ENCODE data around the gene NTM.

DNA sequence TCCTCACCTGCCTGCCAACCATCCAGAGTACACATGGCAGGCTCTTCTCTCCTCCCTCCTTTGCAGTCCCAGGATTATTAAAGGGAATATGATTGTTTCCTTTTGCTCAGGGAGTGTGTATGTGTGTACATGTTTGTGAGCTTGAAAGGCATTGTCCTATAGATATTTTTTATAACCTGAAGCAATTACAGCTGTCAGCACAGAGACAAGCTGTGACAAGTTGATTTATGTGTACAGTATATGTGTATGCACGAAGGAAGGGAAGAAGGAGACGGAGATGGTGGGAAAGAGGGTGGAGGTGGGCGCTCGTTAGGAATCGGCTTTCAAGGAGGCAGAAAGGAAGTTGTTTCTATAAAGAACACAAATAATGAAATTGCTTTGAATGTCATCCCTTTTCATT lies 537.0 kb downstream of the NTM start:
- TF ChIP-seq, protein P1, sequence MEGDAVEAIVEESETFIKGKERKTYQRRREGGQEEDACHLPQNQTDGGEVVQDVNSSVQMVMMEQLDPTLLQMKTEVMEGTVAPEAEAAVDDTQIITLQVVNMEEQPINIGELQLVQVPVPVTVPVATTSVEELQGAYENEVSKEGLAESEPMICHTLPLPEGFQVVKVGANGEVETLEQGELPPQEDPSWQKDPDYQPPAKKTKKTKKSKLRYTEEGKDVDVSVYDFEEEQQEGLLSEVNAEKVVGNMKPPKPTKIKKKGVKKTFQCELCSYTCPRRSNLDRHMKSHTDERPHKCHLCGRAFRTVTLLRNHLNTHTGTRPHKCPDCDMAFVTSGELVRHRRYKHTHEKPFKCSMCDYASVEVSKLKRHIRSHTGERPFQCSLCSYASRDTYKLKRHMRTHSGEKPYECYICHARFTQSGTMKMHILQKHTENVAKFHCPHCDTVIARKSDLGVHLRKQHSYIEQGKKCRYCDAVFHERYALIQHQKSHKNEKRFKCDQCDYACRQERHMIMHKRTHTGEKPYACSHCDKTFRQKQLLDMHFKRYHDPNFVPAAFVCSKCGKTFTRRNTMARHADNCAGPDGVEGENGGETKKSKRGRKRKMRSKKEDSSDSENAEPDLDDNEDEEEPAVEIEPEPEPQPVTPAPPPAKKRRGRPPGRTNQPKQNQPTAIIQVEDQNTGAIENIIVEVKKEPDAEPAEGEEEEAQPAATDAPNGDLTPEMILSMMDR (IDR thresholded peaks at IDR 0.05): no peak
- no peak for TF ChIP-seq POLR2A (IDR thresholded peaks at IDR 0.05)

Data from esophagus squamous epithelium (tissue), 4 donors.